AG09309 (cell line): Measurements from ENCODE around the gene CHMP4B.

Experiments used
- DNase-seq: peaks from one replicate; pipeline ENCODE4 v3.0.0-alpha.2; 2010; ENCODE audit warnings: low read depth
- H3K4me3 ChIP-seq: 2 replicates; pipeline ENCODE4 v1.5.1; 2011; ENCODE audit warnings: mild to moderate bottlenecking, low read depth, low read length, moderate library complexity; ENCODE audit not compliant: control insufficient read depth
- TF ChIP-seq, protein P1 (sequence below): IDR thresholded peaks from 2 replicates; pipeline ENCODE4 v1.5.1; 2011; ENCODE audit warnings: mild to moderate bottlenecking, low read depth, low read length, inconsistent platforms; ENCODE audit not compliant: insufficient read depth, control insufficient read depth; ENCODE audit errors: missing control alignments

Gene CHMP4B

DNA sequence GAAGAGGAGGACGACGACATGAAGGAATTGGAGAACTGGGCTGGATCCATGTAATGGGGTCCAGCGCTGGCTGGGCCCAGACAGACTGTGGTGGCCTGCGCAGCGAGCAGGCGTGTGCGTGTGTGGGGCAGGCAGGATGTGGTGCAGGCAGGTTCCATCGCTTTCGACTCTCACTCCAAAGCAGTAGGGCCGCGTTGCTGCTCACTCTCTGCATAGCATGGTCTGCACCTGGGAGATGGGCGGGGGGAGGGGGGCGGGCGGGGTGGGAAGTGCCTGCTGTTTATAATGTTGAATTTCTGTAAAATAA lies 42.3 kb downstream of the CHMP4B start:
- DNase-seq = no peak
- no peak overlapping the region for H3K4me3 ChIP-seq
- TF ChIP-seq, protein P1, sequence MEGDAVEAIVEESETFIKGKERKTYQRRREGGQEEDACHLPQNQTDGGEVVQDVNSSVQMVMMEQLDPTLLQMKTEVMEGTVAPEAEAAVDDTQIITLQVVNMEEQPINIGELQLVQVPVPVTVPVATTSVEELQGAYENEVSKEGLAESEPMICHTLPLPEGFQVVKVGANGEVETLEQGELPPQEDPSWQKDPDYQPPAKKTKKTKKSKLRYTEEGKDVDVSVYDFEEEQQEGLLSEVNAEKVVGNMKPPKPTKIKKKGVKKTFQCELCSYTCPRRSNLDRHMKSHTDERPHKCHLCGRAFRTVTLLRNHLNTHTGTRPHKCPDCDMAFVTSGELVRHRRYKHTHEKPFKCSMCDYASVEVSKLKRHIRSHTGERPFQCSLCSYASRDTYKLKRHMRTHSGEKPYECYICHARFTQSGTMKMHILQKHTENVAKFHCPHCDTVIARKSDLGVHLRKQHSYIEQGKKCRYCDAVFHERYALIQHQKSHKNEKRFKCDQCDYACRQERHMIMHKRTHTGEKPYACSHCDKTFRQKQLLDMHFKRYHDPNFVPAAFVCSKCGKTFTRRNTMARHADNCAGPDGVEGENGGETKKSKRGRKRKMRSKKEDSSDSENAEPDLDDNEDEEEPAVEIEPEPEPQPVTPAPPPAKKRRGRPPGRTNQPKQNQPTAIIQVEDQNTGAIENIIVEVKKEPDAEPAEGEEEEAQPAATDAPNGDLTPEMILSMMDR = no peak

DNA sequence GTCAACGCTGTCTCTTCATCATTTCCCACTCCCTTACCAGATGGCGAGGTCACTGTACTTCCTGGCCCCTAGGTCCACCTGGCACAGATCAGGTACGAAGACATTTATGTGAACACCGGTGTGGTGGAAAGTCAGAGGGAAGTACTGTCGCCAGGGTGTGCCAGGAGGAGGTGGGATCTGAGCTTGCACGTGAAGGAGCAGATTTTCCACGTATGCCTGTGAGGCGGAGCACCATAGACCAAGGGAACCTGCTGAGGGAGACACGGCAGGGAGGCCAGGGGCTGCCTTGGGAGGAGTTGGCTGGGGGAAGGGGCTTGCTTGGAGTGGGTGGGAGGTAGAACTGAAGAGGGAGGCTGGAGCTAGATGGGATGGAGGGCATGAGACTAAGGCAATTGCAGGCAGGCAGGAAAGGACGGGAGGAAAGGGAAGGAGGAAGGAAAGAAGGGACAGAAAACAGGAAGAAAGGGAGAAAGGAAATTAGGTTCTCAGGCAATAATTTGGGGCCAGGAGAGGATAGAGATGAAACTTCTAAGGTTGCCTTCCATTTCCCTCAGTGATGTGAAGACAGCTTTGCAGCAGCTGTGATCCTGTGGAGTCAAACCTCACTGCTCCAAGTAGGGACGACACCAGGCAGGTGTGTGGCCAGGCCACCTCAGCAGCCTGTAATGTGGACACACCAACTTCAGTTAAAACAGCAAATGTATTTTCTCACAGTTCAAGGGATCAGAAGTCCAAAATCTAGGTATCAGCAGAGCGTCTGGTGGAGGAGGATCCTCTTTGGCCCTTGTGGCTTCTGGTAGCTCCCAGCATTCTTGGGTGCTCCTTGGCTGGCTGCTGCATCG lies 46.8 kb downstream of the CHMP4B start:
- H3K4me3 ChIP-seq = no peak overlapping the region
- no peak for DNase-seq
- TF ChIP-seq, protein P1 = no peak

DNA sequence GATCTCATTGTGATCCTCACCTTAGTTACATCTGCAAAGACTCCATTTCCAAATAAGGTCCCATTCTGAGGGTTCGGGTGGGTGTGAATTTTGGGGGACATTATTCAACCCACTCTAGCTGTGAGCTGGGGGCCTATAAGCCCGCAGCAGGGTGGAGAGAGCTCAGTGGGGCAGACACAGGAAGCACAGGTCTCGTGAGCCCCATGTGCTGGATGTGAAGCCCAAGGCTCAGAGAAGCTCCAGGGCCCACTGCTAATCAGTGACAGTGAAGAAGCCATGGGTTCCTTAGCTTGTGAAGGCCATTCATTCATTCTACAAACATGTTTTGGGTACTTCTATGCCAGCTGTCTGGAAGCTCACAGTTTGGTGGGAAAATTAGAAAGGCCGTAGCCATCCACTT lies 47.5 kb downstream of the CHMP4B start:
- no peak overlapping the region for H3K4me3 ChIP-seq
- TF ChIP-seq, protein P1 = no peak

DNA sequence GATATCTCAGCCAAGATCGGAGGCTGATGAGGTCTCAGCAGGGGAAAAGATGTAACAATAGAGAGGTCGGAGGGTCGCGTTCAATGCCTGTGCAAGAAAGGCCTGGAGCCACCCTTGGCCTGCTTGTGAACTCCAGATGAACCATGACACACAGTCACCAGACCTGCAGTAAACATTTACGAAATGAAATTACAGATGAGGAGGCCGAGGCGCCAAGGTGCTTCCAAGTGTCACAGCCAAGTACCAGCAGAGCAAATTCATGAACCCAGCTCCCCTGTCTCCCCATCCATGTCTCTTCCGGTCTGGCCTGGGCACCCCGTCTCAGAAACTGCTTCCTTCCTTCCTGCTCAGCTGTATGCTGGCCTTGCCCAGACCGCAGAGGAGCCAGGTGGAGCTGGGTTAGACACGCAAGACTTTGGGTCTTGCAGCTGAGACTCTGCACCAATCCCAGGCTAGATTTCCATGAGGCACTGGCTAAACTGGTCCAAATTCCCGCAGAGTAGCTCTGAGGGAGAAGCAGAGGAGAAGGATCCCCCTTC lies 48.1 kb downstream of the CHMP4B start:
- H3K4me3 ChIP-seq = no peak overlapping the region
- no peak for DNase-seq
- TF ChIP-seq, protein P1 = no peak

More for the DNA sequence above, 47.5 kb downstream of the CHMP4B start:
- no peak for DNase-seq

DNA sequence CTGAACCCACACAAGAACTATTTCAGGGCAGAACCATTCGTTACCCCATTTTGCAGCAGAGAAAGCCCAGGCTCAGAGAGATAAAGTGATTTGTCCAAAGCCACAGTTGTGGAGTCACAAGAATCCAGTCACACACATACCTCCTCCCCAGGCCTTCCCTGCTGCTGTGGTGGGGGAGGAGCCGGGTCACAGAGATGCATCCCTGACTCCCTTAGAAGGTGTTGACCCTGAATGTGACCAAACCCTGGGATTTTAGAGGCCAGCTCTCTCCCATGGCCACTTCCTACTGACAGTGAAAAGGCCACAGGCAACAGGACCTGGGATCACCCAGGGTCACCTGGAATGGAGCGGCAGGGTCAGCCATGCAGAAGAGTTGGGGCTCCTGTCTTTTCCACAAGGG lies 48.6 kb downstream of the CHMP4B start:
- TF ChIP-seq, protein P1 = no peak
- DNase-seq = no peak
- no peak overlapping the region for H3K4me3 ChIP-seq

DNA sequence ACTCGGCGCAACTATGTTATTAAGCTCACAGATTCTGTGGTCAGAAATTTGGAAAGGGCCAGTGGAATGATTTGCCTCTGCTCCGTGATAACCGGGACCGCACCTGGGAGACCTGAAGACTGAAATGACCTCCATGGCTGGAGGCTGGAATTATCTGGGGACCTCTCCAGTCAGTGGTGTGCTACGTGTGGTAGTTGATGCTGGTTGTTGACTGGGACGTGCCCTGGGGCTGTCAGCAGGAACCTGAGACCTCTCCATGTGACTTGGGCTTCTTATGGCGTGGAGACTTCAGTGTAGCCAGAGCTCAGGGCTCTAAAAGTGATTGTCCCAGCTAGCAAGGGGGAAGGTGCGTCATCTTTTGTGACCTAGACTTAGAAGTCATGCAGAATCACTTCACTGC lies 50.3 kb downstream of the CHMP4B start:
- DNase-seq = no peak
- TF ChIP-seq, protein P1 = no peak
- no peak overlapping the region for H3K4me3 ChIP-seq
